ENCODE data around the gene RER1. TPM values are rescaled to one million over a fixed set of nuclear protein-coding genes. Genes with fewer than 3 reads are reported as not detected.

RER1 gene
- total RNA-seq, 4 donors from 2014 or later: 73.5 to 101 (median 83.7) TPM

Other genes starting within 250 kb of the RER1 start
- gene FAAP20, start 197.1 kb upstream of the RER1 start, total RNA-seq: 10 to 100 TPM; 42.2 to 82.2 (median 50.2) TPM
- 10 to 100 TPM; 31.4 to 59.6 (median 39.9) TPM for gene SKI, start 163.5 kb upstream of the RER1 start, total RNA-seq
- 10 to 100 TPM; 23.3 to 45.3 (median 33.8) TPM for gene MORN1, start 287 bp upstream of the RER1 start, total RNA-seq
- 10 to 100 TPM; 25.0 to 35.2 (median 33.5) TPM for gene PEX10, start 20.7 kb downstream of the RER1 start, total RNA-seq
- gene PLCH2, start 84.4 kb downstream of the RER1 start, total RNA-seq: 1 to 10 TPM in 2 of 4 donors, under 1 TPM in 2; 0.29 to 2.2 (median 0.76) TPM
- gene PANK4, start 134.8 kb downstream of the RER1 start, total RNA-seq: 10 to 100 TPM; 29.3 to 39.9 (median 38.0) TPM
- not detected for gene HES5, start 138.4 kb downstream of the RER1 start, total RNA-seq
- gene TNFRSF14, start 164.5 kb downstream of the RER1 start, total RNA-seq: 10 to 100 TPM; 36.3 to 47.5 (median 46.7) TPM
- gene PRXL2B, start 194.9 kb downstream of the RER1 start, total RNA-seq: 10 to 100 TPM; 14.6 to 24.7 (median 18.0) TPM
- gene MMEL1, start 241.2 kb downstream of the RER1 start, total RNA-seq: 1 to 10 TPM in 2 of 4 donors, under 1 TPM in 1, not detected in 1; 0.98 to 2.5 (median 2.0) TPM